ENCODE measurements around the gene ARHGEF11. TPM values are rescaled to one million over a fixed set of nuclear protein-coding genes. Genes with fewer than 3 reads are reported as not detected.

Gene ARHGEF11
- total and polyA plus RNA-seq, 9 of the 15 experiments (the other 6 are each of a cell fraction or from before 2014, with no cell fraction given), result 0.14 to 15.5 (median 9.0) TPM

DNA sequence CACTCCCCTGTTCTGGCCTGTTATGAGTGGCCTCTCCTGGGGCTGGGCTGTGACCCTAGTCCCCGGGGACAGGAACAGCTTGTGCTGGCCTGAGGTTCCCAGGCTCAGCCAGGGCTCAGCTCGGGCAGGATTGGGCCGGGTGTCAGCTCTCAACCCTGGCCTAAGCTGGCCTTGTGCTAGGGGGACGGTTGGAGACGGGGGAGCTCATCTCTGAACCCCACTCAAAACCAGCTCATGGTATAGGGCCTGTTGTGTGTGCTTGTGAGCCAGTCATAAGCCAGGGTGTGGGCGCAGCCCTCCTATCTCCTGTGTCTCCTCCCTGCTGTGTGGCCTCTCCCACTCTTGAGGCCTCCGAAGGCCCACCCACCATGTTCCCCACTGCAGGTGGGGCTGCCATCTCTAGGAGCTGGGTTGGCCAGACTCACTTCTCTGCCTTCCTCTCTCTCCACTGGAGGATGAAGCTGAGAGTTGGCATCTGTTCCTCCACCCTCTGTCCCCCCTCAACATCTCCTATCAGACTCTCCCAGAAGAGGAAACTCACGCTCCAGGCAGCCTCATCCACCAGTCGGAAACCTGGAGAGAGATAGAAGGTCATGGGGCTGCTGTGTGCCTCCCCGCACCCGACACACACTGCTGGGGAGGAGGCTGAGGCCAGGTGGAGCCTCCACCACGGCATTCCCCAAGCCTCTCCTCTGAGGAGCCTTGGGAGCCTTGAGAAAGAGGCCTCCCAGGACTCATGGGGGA is 150.7 kb downstream of the ARHGEF11 start (continued):
- TF ChIP-seq, protein P1, sequence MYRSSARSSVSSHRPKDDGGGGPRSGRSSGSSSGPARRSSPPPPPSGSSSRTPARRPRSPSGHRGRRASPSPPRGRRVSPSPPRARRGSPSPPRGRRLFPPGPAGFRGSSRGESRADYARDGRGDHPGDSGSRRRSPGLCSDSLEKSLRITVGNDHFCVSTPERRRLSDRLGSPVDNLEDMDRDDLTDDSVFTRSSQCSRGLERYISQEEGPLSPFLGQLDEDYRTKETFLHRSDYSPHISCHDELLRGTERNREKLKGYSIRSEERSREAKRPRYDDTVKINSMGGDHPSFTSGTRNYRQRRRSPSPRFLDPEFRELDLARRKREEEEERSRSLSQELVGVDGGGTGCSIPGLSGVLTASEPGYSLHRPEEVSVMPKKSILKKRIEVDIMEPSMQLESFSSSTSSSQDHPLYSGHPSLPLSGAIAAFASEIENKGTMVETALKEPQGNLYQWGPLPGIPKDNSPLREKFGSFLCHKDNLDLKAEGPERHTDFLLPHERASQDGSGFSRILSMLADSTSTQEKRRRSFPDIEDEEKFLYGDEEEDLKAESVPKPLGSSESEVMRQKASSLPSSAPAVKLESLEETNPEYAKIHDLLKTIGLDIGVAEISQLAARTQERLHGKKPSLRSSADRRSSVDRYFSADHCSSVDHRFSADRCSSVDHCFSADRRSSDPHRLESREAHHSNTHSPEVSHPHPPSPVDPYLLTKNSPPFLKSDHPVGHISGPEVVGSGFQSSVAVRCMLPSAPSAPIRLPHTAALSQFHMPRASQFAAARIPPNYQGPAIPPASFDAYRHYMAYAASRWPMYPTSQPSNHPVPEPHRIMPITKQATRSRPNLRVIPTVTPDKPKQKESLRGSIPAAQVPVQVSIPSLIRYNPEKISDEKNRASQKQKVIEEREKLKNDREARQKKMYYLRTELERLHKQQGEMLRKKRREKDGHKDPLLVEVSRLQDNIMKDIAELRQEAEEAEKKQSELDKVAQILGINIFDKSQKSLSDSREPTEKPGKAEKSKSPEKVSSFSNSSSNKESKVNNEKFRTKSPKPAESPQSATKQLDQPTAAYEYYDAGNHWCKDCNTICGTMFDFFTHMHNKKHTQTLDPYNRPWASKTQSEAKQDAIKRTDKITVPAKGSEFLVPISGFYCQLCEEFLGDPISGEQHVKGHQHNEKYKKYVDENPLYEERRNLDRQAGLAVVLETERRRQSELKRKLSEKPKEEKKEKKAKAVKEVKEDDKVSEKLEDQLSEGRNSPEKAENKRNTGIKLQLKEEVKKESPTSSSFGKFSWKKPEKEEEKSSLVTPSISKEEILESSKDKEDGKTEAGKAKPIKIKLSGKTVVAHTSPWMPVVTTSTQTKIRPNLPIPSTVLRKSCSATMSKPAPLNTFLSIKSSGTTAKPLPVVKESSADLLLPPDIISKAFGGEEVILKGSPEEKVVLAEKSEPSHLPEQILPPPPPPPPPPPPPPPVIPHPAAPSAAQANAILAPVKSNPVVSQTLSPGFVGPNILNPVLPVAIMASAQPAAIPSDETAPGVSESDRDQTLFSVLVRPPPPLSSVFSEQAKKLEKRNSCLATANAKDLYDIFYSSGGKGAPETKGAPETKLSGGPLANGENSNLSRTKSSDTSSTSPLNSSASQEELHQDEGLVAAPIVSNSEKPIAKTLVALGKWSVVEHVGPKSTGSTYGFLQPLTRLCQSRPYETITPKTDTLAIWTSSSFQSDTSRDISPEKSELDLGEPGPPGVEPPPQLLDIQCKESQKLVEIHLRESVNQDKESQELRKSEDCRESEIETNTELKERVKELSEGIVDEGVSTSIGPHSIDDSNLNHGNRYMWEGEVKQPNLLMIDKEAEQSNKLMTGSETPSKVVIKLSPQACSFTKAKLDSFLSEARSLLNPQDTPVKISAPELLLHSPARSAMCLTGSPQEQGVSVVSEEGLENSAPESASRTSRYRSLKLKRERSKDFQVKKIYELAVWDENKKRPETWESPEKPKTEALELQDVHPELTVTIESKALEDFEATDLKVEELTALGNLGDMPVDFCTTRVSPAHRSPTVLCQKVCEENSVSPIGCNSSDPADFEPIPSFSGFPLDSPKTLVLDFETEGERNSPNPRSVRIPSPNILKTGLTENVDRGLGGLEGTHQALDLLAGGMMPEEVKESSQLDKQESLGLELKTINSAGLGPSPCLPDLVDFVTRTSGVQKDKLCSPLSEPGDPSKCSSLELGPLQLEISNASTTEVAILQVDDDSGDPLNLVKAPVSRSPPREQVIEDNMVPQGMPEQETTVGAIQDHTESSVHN (IDR thresholded peaks at IDR 0.05; ENCODE audit: borderline replicate concordance in 1 of 2, low read depth in 1 of 2), result no peak
- TF ChIP-seq FOS (IDR thresholded peaks at IDR 0.05; ENCODE audit: extremely low read depth, insufficient read length) (no peak), MCM5 (IDR thresholded peaks at IDR 0.05; ENCODE audit: low read depth) (no peak), CBFA2T3 (IDR thresholded peaks at IDR 0.05) (peak; percentile 93), TEAD4 (IDR thresholded peaks at IDR 0.05; ENCODE audit: low read length) (peak; percentile 75), TEAD4 (CRISPR knock-in tag; IDR thresholded peaks at IDR 0.05; ENCODE audit: borderline replicate concordance) (no peak), RBFOX2 (IDR thresholded peaks at IDR 0.05; ENCODE audit: low read depth, low read length) (peak; percentile 62), CBX3 (IDR thresholded peaks at IDR 0.05; ENCODE audit: borderline replicate concordance in 1 of 2, low read length in 2 of 2) (no peak), XRCC3 (IDR thresholded peaks at IDR 0.05) (no peak), CLOCK (CRISPR knock-in tag; IDR thresholded peaks at IDR 0.05; ENCODE audit: borderline replicate concordance) (no peak), OTX1 (CRISPR knock-in tag; IDR thresholded peaks at IDR 0.05) (no peak), RBM22 (IDR thresholded peaks at IDR 0.05; ENCODE audit: low read depth, low read length, poor library complexity, severe bottlenecking) (no peak)
- TF ChIP-seq, protein P2, sequence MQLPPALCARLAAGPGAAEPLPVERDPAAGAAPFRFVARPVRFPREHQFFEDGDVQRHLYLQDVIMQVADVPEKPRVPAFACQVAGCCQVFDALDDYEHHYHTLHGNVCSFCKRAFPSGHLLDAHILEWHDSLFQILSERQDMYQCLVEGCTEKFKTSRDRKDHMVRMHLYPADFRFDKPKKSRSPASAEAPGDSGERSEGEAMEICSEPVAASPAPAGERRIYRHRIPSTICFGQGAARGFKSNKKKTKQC (CRISPR knock-in tag; IDR thresholded peaks at IDR 0.05), result 0 out of 2 replicates have a peak, but pooled peaks have one; percentile 59
- TF ChIP-seq, protein P3, sequence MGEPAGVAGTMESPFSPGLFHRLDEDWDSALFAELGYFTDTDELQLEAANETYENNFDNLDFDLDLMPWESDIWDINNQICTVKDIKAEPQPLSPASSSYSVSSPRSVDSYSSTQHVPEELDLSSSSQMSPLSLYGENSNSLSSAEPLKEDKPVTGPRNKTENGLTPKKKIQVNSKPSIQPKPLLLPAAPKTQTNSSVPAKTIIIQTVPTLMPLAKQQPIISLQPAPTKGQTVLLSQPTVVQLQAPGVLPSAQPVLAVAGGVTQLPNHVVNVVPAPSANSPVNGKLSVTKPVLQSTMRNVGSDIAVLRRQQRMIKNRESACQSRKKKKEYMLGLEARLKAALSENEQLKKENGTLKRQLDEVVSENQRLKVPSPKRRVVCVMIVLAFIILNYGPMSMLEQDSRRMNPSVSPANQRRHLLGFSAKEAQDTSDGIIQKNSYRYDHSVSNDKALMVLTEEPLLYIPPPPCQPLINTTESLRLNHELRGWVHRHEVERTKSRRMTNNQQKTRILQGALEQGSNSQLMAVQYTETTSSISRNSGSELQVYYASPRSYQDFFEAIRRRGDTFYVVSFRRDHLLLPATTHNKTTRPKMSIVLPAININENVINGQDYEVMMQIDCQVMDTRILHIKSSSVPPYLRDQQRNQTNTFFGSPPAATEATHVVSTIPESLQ (CRISPR knock-in tag; IDR thresholded peaks at IDR 0.05), result no peak

Measured in K562 (cell line).